Stimulated activated CD4-positive, alpha-beta T cell treated with anti-CD3 and anti-CD28 coated beads, Interleukin-15, amount 100 ng/mL, for 48 hours (primary cell): ENCODE results near the gene FAAP100.

Experiments
- DNase-seq, 2 donors: peaks; one replicate each; pipeline ENCODE4 v3.0.0-alpha.2; 2020; ENCODE audit warnings: low read depth in 2 of 2

Gene FAAP100

GRCh38 chr17:81577278-81578000 is 25.3 kb upstream of the FAAP100 start:
- DNase-seq = no peak

DNA sequence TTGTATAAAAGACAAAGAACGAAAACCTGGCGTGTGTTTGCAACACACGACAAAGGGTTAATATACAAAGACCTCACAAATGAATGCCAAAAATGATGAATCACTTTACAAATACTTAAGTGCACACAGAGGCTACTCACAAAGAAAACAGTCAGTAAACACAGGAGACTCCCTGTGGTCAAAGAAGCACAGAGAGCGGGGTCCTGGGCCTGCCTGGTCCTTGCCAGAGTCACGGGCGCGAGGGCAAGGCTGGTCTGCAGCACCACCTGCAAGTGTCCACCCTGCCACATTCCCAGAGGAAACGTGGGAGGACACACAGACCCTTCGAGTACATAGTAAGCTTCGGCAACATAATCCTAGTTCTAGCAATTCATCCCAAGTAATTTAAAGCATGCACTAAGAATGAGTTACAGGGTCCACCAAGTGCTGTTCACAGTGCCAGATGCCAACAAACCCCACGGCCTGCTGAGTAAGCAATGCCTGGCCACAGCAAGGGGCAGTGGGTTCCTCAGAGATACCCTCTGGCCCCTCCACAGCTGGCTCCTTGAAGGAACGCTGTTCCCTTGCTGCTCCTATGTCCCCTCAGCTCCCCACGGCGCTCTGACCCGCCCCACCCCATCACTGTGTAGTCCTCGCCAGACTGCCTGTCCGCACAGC is 24.6 kb upstream of the FAAP100 start:
- no peak for DNase-seq

- DNase-seq = no peak
Measured at GRCh38 chr17:81575836-81576235, 23.7 kb upstream of the FAAP100 start.

DNA sequence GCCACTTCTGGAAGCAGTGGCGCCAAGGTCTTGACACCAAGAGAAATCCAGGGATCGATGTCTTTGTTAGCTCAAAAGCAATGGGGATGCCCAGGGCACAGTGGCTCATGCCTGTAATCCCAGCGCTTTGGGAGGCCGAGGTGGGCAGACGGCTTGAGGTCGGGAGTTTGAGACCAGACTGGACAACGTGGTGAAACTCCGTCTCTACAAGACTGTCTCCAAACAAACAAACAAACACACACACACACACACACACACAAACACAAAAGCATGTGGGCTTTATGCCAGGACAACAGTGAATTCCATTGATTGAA is 22.4 kb upstream of the FAAP100 start:
- no peak for DNase-seq

GRCh38 chr17:81573794-81574642 is 21.9 kb upstream of the FAAP100 start:
- DNase-seq = no peak

GRCh38 chr17:81572563-81573168 is 20.5 kb upstream of the FAAP100 start:
- DNase-seq = no peak

- no peak for DNase-seq
Measured at GRCh38 chr17:81570964-81571363, 18.8 kb upstream of the FAAP100 start.

DNA sequence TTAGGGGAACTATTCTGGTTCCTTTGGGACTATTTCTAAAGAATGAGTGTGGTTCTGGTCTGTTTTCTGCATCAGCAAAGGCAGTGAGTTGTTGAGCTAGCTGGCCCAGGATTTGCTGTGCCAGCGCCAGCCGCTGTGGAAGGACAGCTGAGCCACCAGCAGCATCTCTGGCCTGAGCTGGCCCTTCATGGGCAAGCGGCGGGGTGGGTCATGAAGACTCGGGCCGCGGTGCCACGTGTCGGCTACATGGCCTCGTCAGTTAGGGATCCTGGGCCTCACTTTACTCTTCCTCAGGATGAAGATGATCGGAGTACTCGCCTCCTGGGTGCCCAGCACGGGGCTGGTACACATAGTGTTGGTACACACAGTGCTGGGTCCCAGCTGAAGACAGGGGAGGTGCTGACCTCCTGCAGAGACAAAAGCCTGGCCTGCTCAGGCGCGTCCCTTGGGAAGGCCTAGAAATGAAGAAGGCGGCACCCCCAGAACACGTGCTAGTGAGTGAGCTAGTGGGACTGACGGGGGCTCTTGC is 17.9 kb upstream of the FAAP100 start:
- DNase-seq = no peak

- no peak for DNase-seq
Measured at GRCh38 chr17:81568416-81568815, 16.3 kb upstream of the FAAP100 start.

DNA sequence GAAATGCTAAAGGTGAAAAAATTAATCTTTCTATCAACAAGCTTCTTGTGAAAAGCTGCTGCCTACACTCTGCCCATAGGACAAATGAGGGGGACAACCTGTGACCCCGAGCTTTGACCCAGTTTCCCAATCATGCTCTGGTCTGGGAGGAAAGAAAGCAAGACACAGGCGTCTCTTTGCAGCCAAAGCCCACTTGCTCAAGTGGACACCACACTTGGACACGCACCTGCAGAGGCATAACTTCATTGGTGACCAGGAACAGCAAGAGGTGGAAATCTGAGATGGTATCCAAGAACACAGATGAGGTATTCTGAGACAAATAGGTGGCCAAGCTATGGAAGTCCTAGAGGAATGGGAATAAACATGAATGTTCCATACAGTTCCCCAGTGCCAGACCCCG is 15.0 kb upstream of the FAAP100 start:
- no peak for DNase-seq

DNA sequence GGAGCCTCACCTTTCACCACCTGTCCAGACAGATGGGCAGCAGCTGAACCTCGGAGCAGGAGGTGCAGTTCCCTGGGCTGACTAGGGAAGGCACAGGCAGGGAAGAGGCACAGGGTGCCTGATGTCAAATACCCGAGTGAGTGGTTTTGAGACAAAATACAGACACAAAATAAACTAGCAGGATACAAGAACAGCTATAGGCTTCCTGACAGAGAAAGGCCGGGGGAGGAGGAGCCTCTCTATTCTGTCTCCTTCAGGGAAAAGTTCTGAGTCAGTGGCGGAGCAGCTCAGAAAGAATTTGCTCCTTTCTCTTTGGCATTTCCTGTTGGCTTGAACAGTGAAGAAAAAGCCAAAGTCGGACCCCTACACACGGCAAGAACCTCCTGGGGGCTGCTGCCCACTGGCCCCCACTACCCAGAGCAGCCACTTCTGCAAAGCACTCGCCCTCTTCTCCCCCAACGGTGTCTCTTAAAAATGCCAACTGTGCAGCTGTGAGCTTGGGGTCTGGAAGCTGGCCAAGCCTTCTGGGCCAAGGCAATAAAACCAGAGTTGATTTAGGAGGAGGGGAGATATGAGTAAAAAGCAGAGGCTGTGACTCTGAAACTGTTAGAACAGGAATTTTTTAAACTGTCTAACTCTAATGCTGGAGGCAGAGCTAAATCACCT is 14.4 kb upstream of the FAAP100 start:
- no peak for DNase-seq

GRCh38 chr17:81565231-81565630 is 13.1 kb upstream of the FAAP100 start:
- no peak for DNase-seq

DNA sequence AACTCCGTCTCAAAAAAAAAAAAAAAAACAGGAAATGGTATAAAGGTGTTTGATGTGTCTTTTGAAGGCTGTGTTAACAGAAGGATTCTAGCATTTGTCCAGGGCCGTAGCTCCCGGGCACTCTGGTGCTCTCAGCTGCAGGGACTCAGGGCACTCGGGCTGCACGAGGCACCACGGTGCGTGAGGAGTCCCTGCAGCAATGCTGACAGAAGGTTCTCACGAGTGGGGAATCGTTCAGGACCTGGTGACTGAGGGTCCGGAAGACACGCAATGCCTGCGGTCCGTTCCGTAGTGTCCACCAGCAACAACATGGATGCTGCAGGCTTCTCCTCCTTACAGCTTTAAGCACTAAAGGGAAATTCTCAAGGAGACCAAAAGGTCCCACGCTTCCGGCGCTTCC is 12.6 kb upstream of the FAAP100 start:
- no peak for DNase-seq

GRCh38 chr17:81563861-81564586 is 11.9 kb upstream of the FAAP100 start:
- no peak for DNase-seq

DNA sequence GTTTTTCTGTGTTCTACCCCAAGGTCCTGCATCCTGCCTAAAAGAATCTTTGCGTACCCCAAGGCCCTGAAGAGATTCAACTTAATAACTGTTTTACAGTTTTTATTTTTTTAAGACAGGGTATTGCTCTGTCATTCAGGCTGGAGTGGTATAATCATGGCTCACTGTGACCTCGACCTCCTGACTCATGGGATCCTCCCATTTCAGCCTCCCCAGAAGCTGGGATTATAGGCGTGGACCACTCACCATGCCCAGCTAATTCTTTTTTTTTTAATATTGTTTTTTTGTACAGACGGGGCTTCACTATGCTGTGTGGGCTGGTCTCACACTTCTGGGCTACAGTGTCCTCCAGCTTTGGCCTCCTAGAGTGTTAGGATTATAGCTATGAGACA is 9.3 kb upstream of the FAAP100 start:
- no peak for DNase-seq

GRCh38 chr17:81558941-81559806 is 7.0 kb upstream of the FAAP100 start:
- no peak for DNase-seq

DNA sequence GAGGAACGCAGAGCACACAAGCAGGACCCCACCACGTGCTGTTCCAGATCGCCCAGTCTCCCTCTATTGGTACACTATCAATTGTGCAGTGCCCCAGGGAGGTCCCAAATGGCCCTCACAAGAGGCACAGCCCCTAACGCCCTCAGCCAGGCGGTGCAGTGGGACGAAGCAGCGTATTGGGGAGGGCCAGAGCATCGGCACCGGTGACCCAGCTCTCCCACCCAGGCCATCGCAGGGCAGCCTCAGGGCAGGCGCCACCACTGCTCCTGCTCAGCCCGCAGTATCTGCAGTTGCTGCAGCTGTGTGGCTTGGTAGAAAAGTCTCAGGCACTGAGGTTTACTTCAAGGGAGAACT is 5.9 kb upstream of the FAAP100 start:
- no peak for DNase-seq

DNA sequence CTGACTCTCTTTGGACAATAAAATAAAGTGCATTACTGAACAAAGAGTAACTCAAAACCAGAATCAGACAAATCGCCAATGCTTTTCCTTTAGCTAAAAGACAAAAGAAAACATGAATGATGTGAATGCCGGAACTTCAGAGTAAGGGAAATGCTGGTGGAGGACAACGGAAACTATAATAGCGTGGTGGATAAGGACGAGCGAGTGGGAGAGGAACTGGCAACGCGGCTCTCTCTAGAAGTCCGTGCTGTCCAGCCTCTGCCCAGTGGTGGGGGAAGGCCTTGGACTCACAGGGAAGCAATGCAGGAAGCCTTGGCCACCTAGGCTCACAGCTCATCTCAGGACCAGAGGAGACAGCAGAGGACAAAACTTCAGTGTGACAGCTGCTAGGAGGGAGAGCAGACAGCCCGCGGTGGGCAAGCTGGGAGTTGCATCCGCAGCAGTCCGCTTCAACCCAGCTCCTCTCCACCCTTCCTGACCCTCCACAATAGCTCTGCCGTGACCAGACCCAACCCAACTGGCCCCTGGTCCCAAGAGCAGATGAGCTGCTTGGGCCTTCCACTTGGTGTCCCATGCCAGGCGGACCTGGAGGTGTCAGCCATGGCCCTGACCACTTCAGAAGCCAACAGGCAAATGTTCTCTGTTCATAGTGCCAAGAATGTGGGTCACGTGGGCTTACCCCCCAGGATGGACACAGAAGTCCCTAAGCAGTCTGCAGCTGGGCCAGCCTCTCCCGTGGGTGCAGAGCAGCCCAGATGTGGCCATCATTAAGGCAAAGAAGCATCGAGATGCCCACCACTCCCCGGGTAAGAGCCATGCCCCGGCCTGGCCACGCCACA is 5.3 kb upstream of the FAAP100 start:
- no peak for DNase-seq

DNA sequence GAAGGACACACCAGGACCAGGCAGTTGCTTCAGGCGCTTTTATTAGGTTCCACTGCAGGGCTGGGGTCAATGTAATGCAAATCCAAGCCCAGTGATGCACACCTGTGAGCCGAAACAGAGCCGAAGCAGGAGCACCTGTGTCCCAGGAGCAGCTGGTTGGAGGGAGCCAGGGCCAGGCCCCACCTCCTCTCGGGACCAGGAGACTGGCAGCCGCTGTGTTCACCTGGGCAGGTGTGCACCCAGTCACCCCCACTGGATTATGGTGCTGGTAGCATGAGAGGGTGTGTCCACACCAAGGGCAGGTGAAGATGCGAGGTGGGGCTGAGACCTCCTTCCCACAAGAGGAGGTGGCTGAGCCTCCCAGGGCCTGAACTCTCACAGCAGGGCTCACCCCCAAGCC is 4.7 kb upstream of the FAAP100 start:
- no peak for DNase-seq
